PFSK-1 (cell line): ENCODE results near the gene PKP1.

Experiments
- FOXP2 ChIP-seq: optimal IDR thresholded peaks from 2 replicates; pipeline ENCODE3; 2011; ENCODE audit warnings: borderline replicate concordance, control low read depth, inconsistent platforms; ENCODE audit not compliant: insufficient read depth; ENCODE audit errors: extremely low read length, extremely low read depth
- POLR2AphosphoS5 ChIP-seq: IDR thresholded peaks from 2 replicates; pipeline ENCODE4 v1.6.1; 2012; ENCODE audit warnings: low read depth, mild to moderate bottlenecking, control low read depth, low read length, moderate library complexity
- SIN3A ChIP-seq: IDR thresholded peaks from 2 replicates; pipeline ENCODE4 v1.6.1; 2012; ENCODE audit warnings: mild to moderate bottlenecking, low read length, moderate library complexity, borderline replicate concordance; ENCODE audit not compliant: insufficient read depth
- TAF1 ChIP-seq: IDR thresholded peaks from 2 replicates; pipeline ENCODE4 v1.6.1; 2012; ENCODE audit warnings: low read length, control low read depth, borderline replicate concordance; ENCODE audit not compliant: insufficient read depth
- TF ChIP-seq, protein P1 (sequence below), 2 experiments: IDR thresholded peaks; 2 replicates each; pipeline versions ENCODE4 v1.6.1 to v1.8.0; 2011 to 2012; ENCODE audit warnings: low read depth in 2 of 2, low read length in 2 of 2, control low read depth in 1 of 2, inconsistent platforms in 1 of 2, mild to moderate bottlenecking in 1 of 2, moderate library complexity in 1 of 2; ENCODE audit not compliant: insufficient read depth in 1 of 2

PKP1 gene

DNA sequence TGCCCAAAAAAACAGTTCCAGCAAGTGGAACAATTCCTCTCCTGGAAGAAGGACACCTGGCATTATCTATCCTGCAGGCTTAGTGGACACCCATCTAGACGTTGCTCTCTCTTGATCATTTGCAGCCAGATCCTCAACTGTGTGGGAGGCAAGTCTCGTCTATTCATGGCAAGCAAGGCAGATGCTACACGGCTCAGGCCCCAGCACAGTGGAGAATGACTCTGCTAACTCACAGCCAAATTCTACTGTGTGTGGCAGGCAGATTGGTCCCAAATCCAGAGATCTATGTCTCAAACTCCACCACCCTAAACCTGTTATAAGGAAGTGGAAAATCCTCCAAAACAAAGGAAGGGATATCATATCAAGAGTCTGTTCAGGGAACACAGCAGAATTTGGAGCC lies 87.2 kb downstream of the PKP1 start:
- TF ChIP-seq, protein P1, sequence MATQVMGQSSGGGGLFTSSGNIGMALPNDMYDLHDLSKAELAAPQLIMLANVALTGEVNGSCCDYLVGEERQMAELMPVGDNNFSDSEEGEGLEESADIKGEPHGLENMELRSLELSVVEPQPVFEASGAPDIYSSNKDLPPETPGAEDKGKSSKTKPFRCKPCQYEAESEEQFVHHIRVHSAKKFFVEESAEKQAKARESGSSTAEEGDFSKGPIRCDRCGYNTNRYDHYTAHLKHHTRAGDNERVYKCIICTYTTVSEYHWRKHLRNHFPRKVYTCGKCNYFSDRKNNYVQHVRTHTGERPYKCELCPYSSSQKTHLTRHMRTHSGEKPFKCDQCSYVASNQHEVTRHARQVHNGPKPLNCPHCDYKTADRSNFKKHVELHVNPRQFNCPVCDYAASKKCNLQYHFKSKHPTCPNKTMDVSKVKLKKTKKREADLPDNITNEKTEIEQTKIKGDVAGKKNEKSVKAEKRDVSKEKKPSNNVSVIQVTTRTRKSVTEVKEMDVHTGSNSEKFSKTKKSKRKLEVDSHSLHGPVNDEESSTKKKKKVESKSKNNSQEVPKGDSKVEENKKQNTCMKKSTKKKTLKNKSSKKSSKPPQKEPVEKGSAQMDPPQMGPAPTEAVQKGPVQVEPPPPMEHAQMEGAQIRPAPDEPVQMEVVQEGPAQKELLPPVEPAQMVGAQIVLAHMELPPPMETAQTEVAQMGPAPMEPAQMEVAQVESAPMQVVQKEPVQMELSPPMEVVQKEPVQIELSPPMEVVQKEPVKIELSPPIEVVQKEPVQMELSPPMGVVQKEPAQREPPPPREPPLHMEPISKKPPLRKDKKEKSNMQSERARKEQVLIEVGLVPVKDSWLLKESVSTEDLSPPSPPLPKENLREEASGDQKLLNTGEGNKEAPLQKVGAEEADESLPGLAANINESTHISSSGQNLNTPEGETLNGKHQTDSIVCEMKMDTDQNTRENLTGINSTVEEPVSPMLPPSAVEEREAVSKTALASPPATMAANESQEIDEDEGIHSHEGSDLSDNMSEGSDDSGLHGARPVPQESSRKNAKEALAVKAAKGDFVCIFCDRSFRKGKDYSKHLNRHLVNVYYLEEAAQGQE (IDR thresholded peaks at IDR 0.05; ENCODE audit: insufficient read depth in 1 of 2, low read depth in 2 of 2, low read length in 2 of 2) = no peak
- TF ChIP-seq SIN3A (no peak), TAF1 (no peak)

DNA sequence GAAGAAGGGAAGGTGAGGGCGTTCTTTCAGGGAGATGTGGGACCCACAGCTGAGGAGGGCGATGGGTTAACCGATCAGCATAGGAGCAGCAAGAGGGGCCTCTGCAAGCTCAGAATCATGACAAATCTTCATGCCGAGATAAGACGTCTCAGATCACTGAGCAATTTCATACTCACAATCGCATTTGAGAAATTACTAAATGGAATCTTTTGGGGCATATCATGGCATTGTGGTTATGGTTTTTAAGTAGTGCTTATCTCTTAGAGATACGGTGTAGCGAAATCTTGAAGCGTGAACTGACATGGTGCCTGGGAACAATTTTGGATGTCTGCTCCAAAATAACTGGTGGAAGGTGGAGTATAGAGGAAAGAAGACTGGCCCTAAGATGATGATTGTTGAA lies 88.0 kb downstream of the PKP1 start:
- TF ChIP-seq POLR2AphosphoS5 (no peak), TAF1 (no peak), SIN3A (no peak), FOXP2 (no peak)
- TF ChIP-seq, protein P1 (IDR thresholded peaks at IDR 0.05; ENCODE audit: insufficient read depth in 1 of 2, low read depth in 2 of 2, low read length in 2 of 2) = no peak

DNA sequence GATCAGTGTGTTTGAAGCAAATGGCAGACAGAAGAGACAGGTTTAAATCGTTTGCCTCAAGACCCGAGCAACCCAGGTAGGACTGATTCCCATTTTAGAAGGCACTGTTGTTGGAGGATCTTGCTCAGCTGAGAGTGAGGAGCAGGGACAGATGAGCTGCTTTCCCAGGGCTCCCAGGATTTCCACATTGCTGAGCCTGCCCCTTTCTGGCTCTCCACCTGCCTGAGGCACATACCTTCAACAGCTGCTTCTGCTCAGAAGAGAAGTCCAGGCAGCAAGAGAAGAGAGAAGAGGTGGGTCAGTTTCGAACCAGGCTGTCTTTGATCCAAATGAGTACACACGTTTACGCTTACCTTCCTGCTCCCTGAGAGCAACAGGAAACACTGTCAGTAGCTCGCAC lies 88.5 kb downstream of the PKP1 start:
- TF ChIP-seq TAF1 = no peak
- TF ChIP-seq, protein P1 (IDR thresholded peaks at IDR 0.05; ENCODE audit: insufficient read depth in 1 of 2, low read depth in 2 of 2, low read length in 2 of 2) = no peak
- TF ChIP-seq POLR2AphosphoS5 = no peak
- no peak for TF ChIP-seq SIN3A
- no peak for TF ChIP-seq FOXP2

DNA sequence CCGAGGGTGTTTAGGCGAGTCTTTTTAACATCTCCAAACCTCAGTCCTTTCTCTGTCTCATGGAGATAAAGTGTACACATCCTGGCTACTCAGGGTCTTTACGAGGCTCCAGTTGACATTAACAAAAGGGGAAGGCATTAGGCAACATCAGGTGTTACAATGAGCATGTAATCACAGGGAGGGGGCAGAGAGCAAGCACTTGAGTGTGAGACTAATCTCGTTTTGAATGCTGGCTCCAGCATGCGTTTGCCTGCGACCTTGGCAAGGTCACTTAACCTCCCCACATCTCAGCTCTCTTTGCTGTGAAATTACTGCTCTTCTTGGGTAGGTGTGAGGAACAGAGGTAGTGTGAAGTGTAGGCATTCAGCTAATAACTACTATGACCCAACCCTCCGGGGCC lies 91.1 kb downstream of the PKP1 start:
- TF ChIP-seq, protein P1 (IDR thresholded peaks at IDR 0.05; ENCODE audit: insufficient read depth in 1 of 2, low read depth in 2 of 2, low read length in 2 of 2) = no peak
- TF ChIP-seq SIN3A (no peak), POLR2AphosphoS5 (no peak), FOXP2 (no peak), TAF1 (no peak)

DNA sequence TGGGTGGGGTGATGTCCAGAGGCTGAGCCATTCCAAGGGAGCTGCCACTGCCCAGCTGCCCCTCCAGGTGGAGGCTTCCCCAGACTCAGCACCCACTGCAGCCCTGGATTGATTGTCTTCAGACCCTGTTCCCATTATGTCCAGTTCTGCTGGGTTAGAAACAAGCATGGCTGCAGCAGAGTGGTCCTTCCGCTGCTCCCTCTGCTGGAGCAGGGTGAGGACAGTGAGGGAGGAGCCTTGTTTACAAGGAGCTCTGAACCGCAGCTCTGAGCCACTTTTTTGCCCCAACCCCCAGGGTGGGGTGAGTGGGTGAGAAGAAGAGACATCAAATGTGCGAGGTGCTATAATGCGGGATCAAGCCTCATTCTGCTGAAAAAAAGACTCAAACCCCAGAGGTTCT lies 91.9 kb downstream of the PKP1 start:
- TF ChIP-seq SIN3A (no peak), TAF1 (no peak), POLR2AphosphoS5 (no peak), FOXP2 (no peak)
- TF ChIP-seq, protein P1 (IDR thresholded peaks at IDR 0.05; ENCODE audit: insufficient read depth in 1 of 2, low read depth in 2 of 2, low read length in 2 of 2) = no peak
